T-cell (primary cell): Measurements from ENCODE around the gene CNGA3. TPM values are rescaled to one million over a fixed set of nuclear protein-coding genes. Genes with fewer than 3 reads are reported as not detected.
"Not testable (repeated sequence)": the region's sequence is repeated elsewhere in the genome, so short reads cannot be mapped to it uniquely, and the experiment has no call there.

ENCODE experiments used
- ATAC-seq, 4 experiments: fragments of 200-7000 bp in 3 of 4; fragments of 150-1000 bp in 1 of 4; cut with Tn5 transposase; replicated peaks in 1 of 4; 1 replicate in 3 of 4; 2 replicates in 1 of 4; pipeline ENCODE4 v1.10.0; 2021; ENCODE audit warnings: moderate library complexity in 3 of 4, mild to moderate bottlenecking in 2 of 4, moderate number of reproducible peaks in 1 of 4
- CTCF ChIA-PET, 2 donors: fragments of 300-600 bp; sonication (Branson Sonifier 250); formaldehyde crosslinking; loops; one replicate each; lab custom pipeline; 2022; ENCODE audit warnings: antibody characterized with exemption in 2 of 2; lab: Charles Lee
- POLR2A ChIA-PET, 2 donors: fragments of 300-600 bp; sonication (Branson Sonifier 250); formaldehyde crosslinking; loops; one replicate each; lab custom pipeline; 2022; ENCODE audit warnings: antibody characterized with exemption in 2 of 2; lab: Charles Lee
- DNase-seq, 35 experiments: peaks; one replicate each; pipeline versions ENCODE4 v3.0.0 to v3.0.0-alpha.2; 2013 to 2023
- H3K27ac ChIP-seq: one replicate; pipeline ENCODE4 v1.5.1; 2013; ENCODE audit warnings: low read length
- H3K27me3 ChIP-seq, 2 experiments: replicated peaks in 1 of 2; 1 replicate in 1 of 2; 2 replicates in 1 of 2; pipeline versions ENCODE4 v1.6.1 to v1.7.0; 2013; ENCODE audit warnings: low read length in 1 of 2, mixed read lengths in 1 of 2; ENCODE audit not compliant: control insufficient read depth in 2 of 2, insufficient read depth in 2 of 2; ENCODE audit errors: extremely low read depth in 1 of 2
- H3K36me3 ChIP-seq, 2 donors: 1 replicate in 1 of 2; 2 replicates in 1 of 2; pipeline versions ENCODE4 v1.6.1 to v1.7.0; 2013; ENCODE audit warnings: low read length in 1 of 2; ENCODE audit not compliant: control insufficient read depth in 2 of 2, insufficient read depth in 1 of 2; ENCODE audit errors: extremely low read depth in 1 of 2
- H3K4me1 ChIP-seq, 2 experiments: 1 replicate in 1 of 2; 2 replicates in 1 of 2; pipeline versions ENCODE4 v1.6.1 to v1.7.0; 2013; ENCODE audit warnings: low read length in 2 of 2, mixed read lengths in 1 of 2; ENCODE audit not compliant: insufficient read depth in 2 of 2, control insufficient read depth in 1 of 2; ENCODE audit errors: extremely low read depth in 1 of 2
- H3K4me3 ChIP-seq, 2 donors: 1 replicate in 1 of 2; 2 replicates in 1 of 2; pipeline versions ENCODE4 v1.5.1 to v1.7.0; 2013; ENCODE audit warnings: mild to moderate bottlenecking in 2 of 2, low read length in 1 of 2, moderate library complexity in 1 of 2; ENCODE audit not compliant: control insufficient read depth in 1 of 2; ENCODE audit errors: extremely low read depth in 1 of 2
- H3K9me3 ChIP-seq: 2 replicates; pipeline ENCODE4 v1.7.0; 2013
- H3K27ac Mint-ChIP-seq, 2 donors: one replicate each; pipeline ENCODE4 v1.8.0; 2020 to 2021; ENCODE audit warnings: mild to moderate bottlenecking in 2 of 2, mixed read lengths in 2 of 2
- H3K27me3 Mint-ChIP-seq, 2 donors: one replicate each; pipeline ENCODE4 v1.8.0; 2021 to 2022; ENCODE audit warnings: mixed read lengths in 2 of 2
- H3K36me3 Mint-ChIP-seq: one replicate; pipeline ENCODE4 v1.8.0; 2021; ENCODE audit warnings: mixed read lengths
- H3K4me1 Mint-ChIP-seq, 3 donors: one replicate each; pipeline ENCODE4 v1.8.0; 2020 to 2022; ENCODE audit warnings: mixed read lengths in 3 of 3, mild to moderate bottlenecking in 1 of 3
- H3K4me3 Mint-ChIP-seq, 3 donors: one replicate each; pipeline ENCODE4 v1.8.0; 2020 to 2022; ENCODE audit warnings: mild to moderate bottlenecking in 3 of 3, mixed read lengths in 3 of 3, moderate library complexity in 3 of 3
- H3K9me3 Mint-ChIP-seq, 3 donors: one replicate each; pipeline ENCODE4 v1.8.0; 2020 to 2022; ENCODE audit warnings: mixed read lengths in 3 of 3
- WGBS: methylation state at CpG from one replicate; pipeline ENCODE4 v1.1.5; 2013; ENCODE audit warnings: missing lambda C conversion rate; ENCODE audit not compliant: insufficient coverage; 5-methylcytosine and 5-hydroxymethylcytosine counted together
- total RNA-seq, 35 experiments: library from RNA in 6 of 35; stranded (reverse) in 6 of 35; fragments of 120-200 nt in 1 of 35; gene quantifications; one replicate each; pipeline versions ENCODE4 v1.2.1 to v1.2.4 and lab custom pipeline; 2013 to 2026

Gene CNGA3
- total RNA-seq, 5 donors from 2014 or later (not counting 1 experiment from before 2014, with no cell fraction given), result not detected

GRCh38 chr2:98435670-98436069 is 89.4 kb downstream of the CNGA3 start:
- H3K4me1 ChIP-seq, H3K27me3 Mint-ChIP-seq, H3K4me3 Mint-ChIP-seq, POLR2A ChIA-PET, H3K27ac ChIP-seq, DNase-seq, H3K4me3 ChIP-seq, H3K4me1 Mint-ChIP-seq, H3K9me3 ChIP-seq, H3K36me3 Mint-ChIP-seq, H3K27me3 ChIP-seq, ATAC-seq, CTCF ChIA-PET, H3K36me3 ChIP-seq, H3K27ac Mint-ChIP-seq: not testable (repeated sequence)
- peaks cover 19 to 29% (median 19%) of the 10 kb centered on the region in 3 donors for H3K9me3 Mint-ChIP-seq
- WGBS, result 80% methylated on average over 1 of the region's 4 CpGs

- DNase-seq (no peak), ATAC-seq (no peak)
- H3K4me1 Mint-ChIP-seq, result peaks cover 0 to 4% (median 0%) of the 10 kb centered on the region in 3 donors
- no peaks in the 10 kb centered on the region for H3K27me3 Mint-ChIP-seq
- H3K9me3 Mint-ChIP-seq, result peaks cover 19 to 29% (median 19%) of the 10 kb centered on the region in 3 donors
- H3K27ac ChIP-seq, result no peak overlapping the region
- no peak overlapping the region for H3K4me3 Mint-ChIP-seq
- H3K36me3 ChIP-seq, result no peaks in the 10 kb centered on the region
- H3K4me1 ChIP-seq, result no peaks in the 10 kb centered on the region
- H3K27ac Mint-ChIP-seq, result no peak overlapping the region
- CTCF ChIA-PET, result no interaction called here
- WGBS, result 60% methylated on average over 1 of the region's 4 CpGs
- no peak overlapping the region for H3K4me3 ChIP-seq
- peaks cover 6% of the 10 kb centered on the region for H3K36me3 Mint-ChIP-seq
- POLR2A ChIA-PET, result no interaction called here
- no peaks in the 10 kb centered on the region for H3K9me3 ChIP-seq
- no peaks in the 10 kb centered on the region for H3K27me3 ChIP-seq
Observed at GRCh38 chr2:98436734-98437133, 90.5 kb downstream of the CNGA3 start.

GRCh38 chr2:98438190-98439133 is 92.2 kb downstream of the CNGA3 start:
- H3K36me3 Mint-ChIP-seq, result peaks cover 6% of the 10 kb centered on the region
- no peaks in the 10 kb centered on the region for H3K27me3 Mint-ChIP-seq
- DNase-seq, result peak in 1 of 35 experiments; percentile 56
- Histone ChIP-seq H3K27me3 (no peaks in the 10 kb centered on the region), H3K36me3 (no peaks in the 10 kb centered on the region), H3K4me3 (no peak overlapping the region), H3K27ac (peak overlapping the region; percentile 6), H3K4me1 (no peaks in the 10 kb centered on the region), H3K9me3 (no peaks in the 10 kb centered on the region)
- CTCF ChIA-PET, result no interaction called here
- WGBS, result no CpG with 5 or more reads among the region's 1 CpG
- no peak overlapping the region for H3K4me3 Mint-ChIP-seq
- H3K9me3 Mint-ChIP-seq, result peaks cover 15 to 24% (median 16%) of the 10 kb centered on the region in 3 donors
- POLR2A ChIA-PET, result no interaction called here
- peaks cover 0 to 4% (median 0%) of the 10 kb centered on the region in 3 donors for H3K4me1 Mint-ChIP-seq
- no peak overlapping the region for H3K27ac Mint-ChIP-seq
- ATAC-seq, result peak in 2 of 4 experiments; percentile 36 to 88

DNA sequence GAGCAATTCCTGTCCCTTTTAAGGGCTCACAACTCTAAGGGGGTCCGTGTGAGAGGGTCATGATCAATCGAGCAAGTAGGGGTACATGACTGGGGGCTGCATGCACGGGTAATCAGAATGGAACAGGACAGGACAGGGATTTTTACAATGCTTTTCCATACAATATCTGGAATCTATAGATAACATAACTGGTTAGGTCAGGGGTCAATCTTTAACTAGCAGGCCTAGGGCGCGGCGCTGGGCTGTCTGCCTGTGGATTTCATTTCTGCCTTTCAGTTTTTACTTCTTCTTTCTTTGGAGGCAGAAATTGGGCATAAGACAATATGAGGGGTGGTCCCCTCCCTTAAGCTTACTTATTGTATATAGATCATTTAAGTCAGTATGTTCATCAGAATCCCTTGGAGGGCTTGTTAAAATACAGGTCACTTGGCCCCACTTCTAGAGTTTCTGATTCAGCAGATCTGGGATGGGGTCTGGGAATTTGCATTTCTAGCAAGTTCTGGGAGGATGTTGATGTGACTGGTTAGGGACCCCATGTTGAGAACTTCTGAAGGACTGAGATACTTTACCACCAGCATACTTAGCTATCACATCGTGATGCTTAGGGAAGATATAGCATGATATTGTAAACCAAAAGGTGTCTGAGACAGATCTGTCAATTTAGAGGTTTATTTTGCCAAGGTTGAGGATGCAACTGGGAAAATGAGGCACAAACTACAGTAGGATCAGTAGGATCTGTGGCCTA is 95.6 kb downstream of the CNGA3 start:
- ChIA-PET CTCF (no interaction called here), POLR2A (interaction anchor here in 1 of 2 donors (1.3 kb wide), 1 partner anchor 12 kb away, joined by 3 read pairs; no protein-coding TSS in a partner anchor)
- H3K36me3 Mint-ChIP-seq, result peaks cover 6% of the 10 kb centered on the region
- WGBS, result 100% methylated on average over 1 of the region's 7 CpGs
- peaks cover 19 to 22% (median 19%) of the 10 kb centered on the region in 3 donors for H3K4me1 Mint-ChIP-seq
- Histone ChIP-seq H3K4me1 (peaks cover 8 to 10% of the 10 kb centered on the region in 2 experiments), H3K4me3 (no peak overlapping the region), H3K36me3 (no peaks in the 10 kb centered on the region), H3K9me3 (no peaks in the 10 kb centered on the region), H3K27ac (no peak overlapping the region), H3K27me3 (no peaks in the 10 kb centered on the region)
- H3K9me3 Mint-ChIP-seq, result peaks cover 15 to 21% (median 16%) of the 10 kb centered on the region in 3 donors
- H3K27ac Mint-ChIP-seq, result peak overlapping the region in 1 of 2 donors; percentile 7
- DNase-seq, result no peak
- no peak for ATAC-seq
- peak overlapping the region in 1 of 3 donors; percentile 13 for H3K4me3 Mint-ChIP-seq
- H3K27me3 Mint-ChIP-seq, result no peaks in the 10 kb centered on the region

DNA sequence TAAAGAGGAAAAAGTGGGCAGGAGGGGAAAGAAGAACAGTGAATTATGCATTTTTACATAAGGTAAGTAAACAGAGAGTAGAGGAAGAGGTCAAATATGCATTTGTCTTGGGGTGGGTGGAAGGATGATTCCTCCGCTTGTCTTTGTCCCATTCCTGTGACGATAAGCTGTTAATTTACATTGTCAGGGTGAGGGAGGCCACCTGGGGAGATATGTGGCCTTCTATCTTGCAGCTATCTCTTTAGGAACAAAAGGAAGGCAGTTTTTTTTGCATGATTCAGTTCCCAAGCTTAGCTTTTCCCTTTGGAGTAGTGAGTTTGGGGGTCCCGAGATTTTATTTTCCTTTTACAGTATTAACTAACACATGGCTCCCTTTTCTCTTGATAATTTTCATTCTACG is 96.2 kb downstream of the CNGA3 start:
- Histone ChIP-seq H3K4me1 (peaks cover 14 to 16% of the 10 kb centered on the region in 2 experiments), H3K27ac (no peak overlapping the region), H3K27me3 (no peaks in the 10 kb centered on the region), H3K9me3 (no peaks in the 10 kb centered on the region), H3K36me3 (no peaks in the 10 kb centered on the region), H3K4me3 (no peak overlapping the region)
- Mint-ChIP-seq H3K36me3 (peaks cover 6% of the 10 kb centered on the region), H3K27ac (peak overlapping the region in 1 of 2 donors; percentile 7), H3K9me3 (peaks cover 15 to 18% (median 16%) of the 10 kb centered on the region in 3 donors), H3K4me3 (peak overlapping the region in 1 of 3 donors; percentile 13), H3K4me1 (peaks cover 25 to 28% (median 25%) of the 10 kb centered on the region in 3 donors), H3K27me3 (no peaks in the 10 kb centered on the region)
- ATAC-seq (no peak), DNase-seq (no peak)
- ChIA-PET POLR2A (interaction anchor here in 1 of 2 donors (1.3 kb wide), 1 partner anchor 11 kb away, joined by 3 read pairs; no protein-coding TSS in a partner anchor), CTCF (no interaction called here)
- WGBS, result 100% methylated on average over 2 of the region's 4 CpGs
